HEK293 (cell line): Measurements from ENCODE around the gene PREX1.

Experiments used
- CTCF ChIA-PET: fragments of 350-600 bp; formaldehyde crosslinking; extraction: SDS; loops from one replicate; lab custom pipeline; 2021; ENCODE audit warnings: antibody characterized with exemption; lab: Yijun Ruan, JAX
- POLR2A ChIA-PET: fragments of 300-600 bp; formaldehyde crosslinking; extraction: SDS; loops from one replicate; lab custom pipeline; 2020; ENCODE audit warnings: antibody characterized with exemption, inconsistent platforms; lab: Yijun Ruan, JAX
- H3K27ac ChIP-seq: fragments of 200-500 bp; sonication (Bioruptor generic); 2 replicates; pipeline ENCODE4 v1.5.1; 2014; ENCODE audit warnings: low read depth, low read length, control low read depth, inconsistent platforms; ENCODE audit errors: extremely low read depth
- H3K36me3 ChIP-seq, 2 experiments: fragments of 200-500 bp in 1 of 2; sonication (Bioruptor generic) in 1 of 2; 1 replicate in 1 of 2; 2 replicates in 1 of 2; pipeline ENCODE4 v1.5.1; 2014 to 2017; ENCODE audit warnings: inconsistent platforms in 2 of 2, low read length in 2 of 2; ENCODE audit not compliant: control insufficient read depth in 2 of 2, insufficient read depth in 1 of 2
- H3K4me1 ChIP-seq: fragments of 200-500 bp; sonication (Bioruptor generic); 2 replicates; pipeline ENCODE4 v1.5.1; 2014; ENCODE audit warnings: mild to moderate bottlenecking, low read length, inconsistent platforms; ENCODE audit not compliant: control insufficient read depth, insufficient read depth
- H3K4me3 ChIP-seq: 2 replicates; pipeline ENCODE4 v1.5.1; 2011; ENCODE audit warnings: low read depth, mild to moderate bottlenecking, control low read depth, low read length, moderate library complexity
- H3K9me3 ChIP-seq: fragments of 200-500 bp; sonication (Bioruptor generic); 2 replicates; pipeline ENCODE4 v1.5.1; 2014; ENCODE audit warnings: low read depth, low read length, inconsistent platforms; ENCODE audit not compliant: control insufficient read depth, insufficient read depth
- BCL11A ChIP-seq: fragments of 450-650 bp; formaldehyde crosslinking; IDR thresholded peaks from 2 replicates; pipeline ENCODE4 v1.5.1; 2016; ENCODE audit warnings: low read depth, missing biosample characterization, missing genetic modification characterization
- EGR2 ChIP-seq: fragments of 450-650 bp; formaldehyde crosslinking; IDR thresholded peaks from 2 replicates; pipeline ENCODE4 v1.5.1; 2016; ENCODE audit warnings: low read depth, missing biosample characterization, missing genetic modification characterization
- GLIS2 ChIP-seq: fragments of 450-650 bp; formaldehyde crosslinking; IDR thresholded peaks from 2 replicates; pipeline ENCODE4 v1.5.1; 2016; ENCODE audit warnings: missing biosample characterization, missing genetic modification characterization
- KLF10 ChIP-seq: fragments of 450-650 bp; IDR thresholded peaks from 2 replicates; pipeline ENCODE4 v1.5.1; 2018; ENCODE audit warnings: missing biosample characterization, mild to moderate bottlenecking, missing genetic modification characterization
- MEIS1 ChIP-seq: sonication (generic); formaldehyde crosslinking; IDR thresholded peaks from 2 replicates; pipeline ENCODE4 v1.8.1; 2022; ENCODE audit warnings: missing genetic modification reagents, mild to moderate bottlenecking, borderline replicate concordance
- PRDM1 ChIP-seq: fragments of 450-650 bp; formaldehyde crosslinking; IDR thresholded peaks from 2 replicates; pipeline ENCODE4; 2016; ENCODE audit warnings: missing biosample characterization, missing genetic modification characterization
- PRDM6 ChIP-seq: fragments of 450-650 bp; formaldehyde crosslinking; IDR thresholded peaks from 2 replicates; pipeline ENCODE4 v1.5.1; 2017; ENCODE audit warnings: missing biosample characterization, missing genetic modification characterization
- RBAK ChIP-seq: fragments of 450-650 bp; formaldehyde crosslinking; IDR thresholded peaks from 2 replicates; pipeline ENCODE4 v1.5.1; 2016; ENCODE audit warnings: missing biosample characterization, missing genetic modification characterization
- YY2 ChIP-seq: fragments of 450-650 bp; formaldehyde crosslinking; IDR thresholded peaks from 2 replicates; pipeline ENCODE4 v1.5.1; 2016; ENCODE audit warnings: missing biosample characterization, missing genetic modification characterization
- ZBTB26 ChIP-seq: fragments of 450-650 bp; formaldehyde crosslinking; optimal IDR thresholded peaks from 2 replicates; pipeline ENCODE3; 2016; ENCODE audit warnings: missing biosample characterization, mild to moderate bottlenecking, missing genetic modification characterization
- ZBTB48 ChIP-seq: fragments of 450-650 bp; formaldehyde crosslinking; IDR thresholded peaks from 2 replicates; pipeline ENCODE4 v1.5.1; 2016; ENCODE audit warnings: missing biosample characterization, missing genetic modification characterization
- ZBTB7A ChIP-seq: fragments of 450-650 bp; formaldehyde crosslinking; IDR thresholded peaks from 2 replicates; pipeline ENCODE4 v1.5.1; 2016; ENCODE audit warnings: low read depth, missing biosample characterization, missing genetic modification characterization
- ZBTB8A ChIP-seq: fragments of 450-650 bp; formaldehyde crosslinking; IDR thresholded peaks from 2 replicates; pipeline ENCODE4 v1.5.1; 2016; ENCODE audit warnings: missing biosample characterization, missing genetic modification characterization
- ZFP3 ChIP-seq: fragments of 450-650 bp; formaldehyde crosslinking; IDR thresholded peaks from 2 replicates; pipeline ENCODE4 v1.5.1; 2016; ENCODE audit warnings: low read depth, missing biosample characterization, missing genetic modification characterization
- ZFP37 ChIP-seq: fragments of 450-650 bp; formaldehyde crosslinking; IDR thresholded peaks from 2 replicates; pipeline ENCODE4 v1.5.1; 2016; ENCODE audit warnings: missing biosample characterization, missing genetic modification characterization
- ZNF155 ChIP-seq: fragments of 450-650 bp; formaldehyde crosslinking; IDR thresholded peaks from 2 replicates; pipeline ENCODE4 v1.5.1; 2016; ENCODE audit warnings: missing biosample characterization, missing genetic modification characterization
- ZNF184 ChIP-seq: fragments of 450-650 bp; IDR thresholded peaks from 2 replicates; pipeline ENCODE4 v1.5.1; 2018; ENCODE audit warnings: missing biosample characterization, mild to moderate bottlenecking, missing genetic modification characterization
- ZNF24 ChIP-seq: fragments of 450-650 bp; formaldehyde crosslinking; IDR thresholded peaks from 2 replicates; pipeline ENCODE4 v1.5.1; 2016; ENCODE audit warnings: missing biosample characterization, missing genetic modification characterization
- ZNF404 ChIP-seq: fragments of 450-650 bp; formaldehyde crosslinking; IDR thresholded peaks from 2 replicates; pipeline ENCODE4 v1.5.1; 2017; ENCODE audit warnings: missing biosample characterization, missing genetic modification characterization
- ZNF433 ChIP-seq: fragments of 450-650 bp; formaldehyde crosslinking; IDR thresholded peaks from 2 replicates; pipeline ENCODE4 v1.5.1; 2016; ENCODE audit warnings: missing biosample characterization, missing genetic modification characterization, low read depth
- ZNF48 ChIP-seq: fragments of 450-650 bp; formaldehyde crosslinking; IDR thresholded peaks from 2 replicates; pipeline ENCODE4 v1.5.1; 2016; ENCODE audit warnings: missing biosample characterization, missing genetic modification characterization
- ZNF610 ChIP-seq: fragments of 450-650 bp; formaldehyde crosslinking; IDR thresholded peaks from 2 replicates; pipeline ENCODE4 v1.5.1; 2016; ENCODE audit warnings: missing biosample characterization, missing genetic modification characterization, borderline replicate concordance
- ZNF701 ChIP-seq: fragments of 450-650 bp; formaldehyde crosslinking; IDR thresholded peaks from 2 replicates; pipeline ENCODE4 v1.5.1; 2016; ENCODE audit warnings: missing biosample characterization, missing genetic modification characterization
- ZNF768 ChIP-seq: fragments of 450-650 bp; formaldehyde crosslinking; IDR thresholded peaks from 2 replicates; pipeline ENCODE4 v1.5.1; 2018; ENCODE audit warnings: missing biosample characterization, mild to moderate bottlenecking, missing genetic modification characterization
- ZNF776 ChIP-seq: fragments of 450-650 bp; formaldehyde crosslinking; IDR thresholded peaks from 2 replicates; pipeline ENCODE4 v1.5.0; 2017; ENCODE audit warnings: missing biosample characterization, missing genetic modification characterization, borderline replicate concordance
- ZSCAN23 ChIP-seq: fragments of 450-650 bp; formaldehyde crosslinking; IDR thresholded peaks from 2 replicates; pipeline ENCODE4 v1.5.1; 2016; ENCODE audit warnings: missing biosample characterization, missing genetic modification characterization
- TF ChIP-seq, protein P1 (sequence below): fragments of 450-650 bp; formaldehyde crosslinking; IDR thresholded peaks from 2 replicates; pipeline ENCODE4 v1.5.0; 2017; ENCODE audit warnings: missing biosample characterization, missing genetic modification characterization, borderline replicate concordance
- TF ChIP-seq, protein P2 (sequence below): fragments of 450-650 bp; formaldehyde crosslinking; IDR thresholded peaks from 2 replicates; pipeline ENCODE4 v1.5.1; 2016; ENCODE audit warnings: missing biosample characterization, missing genetic modification characterization, borderline replicate concordance

The PREX1 gene

DNA sequence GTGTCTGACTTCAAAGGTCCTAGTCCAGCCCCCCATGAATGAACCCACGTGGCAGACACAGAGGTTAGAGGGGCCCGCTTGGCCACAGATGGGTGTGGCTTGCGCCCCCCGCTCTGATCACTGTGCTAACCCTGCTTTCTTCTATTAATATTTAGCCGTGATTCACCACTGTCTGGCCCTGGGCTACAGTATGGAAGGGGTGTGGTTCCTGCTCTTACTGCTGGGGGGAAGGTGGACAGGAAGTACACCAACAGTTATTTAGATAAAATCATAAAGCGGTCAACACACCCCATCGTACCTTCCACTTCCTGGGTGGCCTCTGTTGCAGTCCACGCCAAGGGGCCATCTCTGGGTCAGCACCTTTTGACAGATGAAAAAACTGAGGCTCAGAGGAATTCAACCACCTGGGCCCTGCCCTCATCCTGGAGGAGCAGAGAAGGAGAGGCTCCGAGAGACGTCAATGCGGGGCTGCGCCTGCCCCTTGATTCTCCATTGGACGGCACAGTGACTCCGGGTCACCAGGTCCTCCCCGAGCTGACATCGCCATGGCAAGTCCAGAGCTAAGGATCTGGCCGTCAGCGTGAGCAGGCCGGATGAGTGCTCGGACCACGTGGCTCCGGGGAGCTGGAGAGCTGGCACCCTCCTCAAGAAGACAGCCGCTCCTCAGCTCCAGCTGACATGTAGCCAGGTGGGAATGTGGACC is 206.3 kb downstream of the PREX1 start:
- Histone ChIP-seq H3K9me3 (no peaks in the 10 kb centered on the region), H3K36me3 (no peaks in the 10 kb centered on the region), H3K4me1 (no peaks in the 10 kb centered on the region), H3K4me3 (no peak overlapping the region), H3K27ac (no peak overlapping the region)
- ChIA-PET POLR2A (interaction anchor here (1.0 kb wide), 1 partner anchor 882 kb away, joined by 4 read pairs; no protein-coding TSS in a partner anchor), CTCF (interaction anchor here (0.5 to 3.1 kb wide), 60 partner anchors 8 to 1807 kb away, joined by 3 to 50 read pairs (median 6); no protein-coding TSS in a partner anchor)
- TF ChIP-seq KLF10 (tag by site-specific recombination) (no peak), ZNF610 (tag by site-specific recombination) (no peak), ZSCAN23 (tag by site-specific recombination) (no peak), PRDM1 (tag by site-specific recombination) (no peak), ZFP3 (tag by site-specific recombination) (no peak), RBAK (tag by site-specific recombination) (no peak), ZNF404 (no peak), ZBTB26 (tag by site-specific recombination) (no peak), BCL11A (tag by site-specific recombination) (no peak), ZBTB7A (tag by site-specific recombination) (no peak), ZNF701 (no peak), ZNF155 (no peak), ZNF433 (no peak), YY2 (tag by site-specific recombination) (no peak), PRDM6 (tag by site-specific recombination) (no peak), ZNF24 (tag by site-specific recombination) (no peak)
- TF ChIP-seq, protein P1, sequence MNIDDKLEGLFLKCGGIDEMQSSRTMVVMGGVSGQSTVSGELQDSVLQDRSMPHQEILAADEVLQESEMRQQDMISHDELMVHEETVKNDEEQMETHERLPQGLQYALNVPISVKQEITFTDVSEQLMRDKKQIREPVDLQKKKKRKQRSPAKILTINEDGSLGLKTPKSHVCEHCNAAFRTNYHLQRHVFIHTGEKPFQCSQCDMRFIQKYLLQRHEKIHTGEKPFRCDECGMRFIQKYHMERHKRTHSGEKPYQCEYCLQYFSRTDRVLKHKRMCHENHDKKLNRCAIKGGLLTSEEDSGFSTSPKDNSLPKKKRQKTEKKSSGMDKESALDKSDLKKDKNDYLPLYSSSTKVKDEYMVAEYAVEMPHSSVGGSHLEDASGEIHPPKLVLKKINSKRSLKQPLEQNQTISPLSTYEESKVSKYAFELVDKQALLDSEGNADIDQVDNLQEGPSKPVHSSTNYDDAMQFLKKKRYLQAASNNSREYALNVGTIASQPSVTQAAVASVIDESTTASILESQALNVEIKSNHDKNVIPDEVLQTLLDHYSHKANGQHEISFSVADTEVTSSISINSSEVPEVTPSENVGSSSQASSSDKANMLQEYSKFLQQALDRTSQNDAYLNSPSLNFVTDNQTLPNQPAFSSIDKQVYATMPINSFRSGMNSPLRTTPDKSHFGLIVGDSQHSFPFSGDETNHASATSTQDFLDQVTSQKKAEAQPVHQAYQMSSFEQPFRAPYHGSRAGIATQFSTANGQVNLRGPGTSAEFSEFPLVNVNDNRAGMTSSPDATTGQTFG (tag by site-specific recombination): no peak

- H3K4me3 ChIP-seq: peak overlapping the region; percentile 31
- H3K36me3 ChIP-seq: no peaks in the 10 kb centered on the region
- H3K4me1 ChIP-seq: no peaks in the 10 kb centered on the region
- no peak overlapping the region for H3K27ac ChIP-seq
- POLR2A ChIA-PET: interaction anchor here (1.0 kb wide), 2 partner anchors 325 to 956 kb away, joined by 3 to 7 read pairs; no protein-coding TSS in a partner anchor
- H3K9me3 ChIP-seq: no peaks in the 10 kb centered on the region
- CTCF ChIA-PET: interaction anchor here (0.6 to 3.1 kb wide), 151 partner anchors 9 to 1806 kb away, joined by 3 to 50 read pairs (median 4); partner anchors contain the start of gene NCOA3
- TF ChIP-seq ZNF404 (no peak), ZNF768 (tag by site-specific recombination) (0 out of 2 replicates have a peak, but pooled peaks have one; percentile 8), ZNF184 (no peak), MEIS1 (CRISPR knock-in tag) (no peak), ZBTB8A (tag by site-specific recombination) (peak; percentile 29; the same call in 1 of the 2 replicates), ZNF48 (tag by site-specific recombination) (no peak), ZFP37 (peak; percentile 66; the same call in 1 of the 2 replicates), ZNF776 (no peak), GLIS2 (tag by site-specific recombination) (peak; percentile 76), ZBTB48 (tag by site-specific recombination) (peak; percentile 50; the same call in 1 of the 2 replicates), EGR2 (tag by site-specific recombination) (no peak)
- TF ChIP-seq, protein P2, sequence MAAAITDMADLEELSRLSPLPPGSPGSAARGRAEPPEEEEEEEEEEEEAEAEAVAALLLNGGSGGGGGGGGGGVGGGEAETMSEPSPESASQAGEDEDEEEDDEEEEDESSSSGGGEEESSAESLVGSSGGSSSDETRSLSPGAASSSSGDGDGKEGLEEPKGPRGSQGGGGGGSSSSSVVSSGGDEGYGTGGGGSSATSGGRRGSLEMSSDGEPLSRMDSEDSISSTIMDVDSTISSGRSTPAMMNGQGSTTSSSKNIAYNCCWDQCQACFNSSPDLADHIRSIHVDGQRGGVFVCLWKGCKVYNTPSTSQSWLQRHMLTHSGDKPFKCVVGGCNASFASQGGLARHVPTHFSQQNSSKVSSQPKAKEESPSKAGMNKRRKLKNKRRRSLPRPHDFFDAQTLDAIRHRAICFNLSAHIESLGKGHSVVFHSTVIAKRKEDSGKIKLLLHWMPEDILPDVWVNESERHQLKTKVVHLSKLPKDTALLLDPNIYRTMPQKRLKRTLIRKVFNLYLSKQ: no peak
Observed at GRCh38 chr20:48620507-48621375, 207.1 kb downstream of the PREX1 start.
